Subcutaneous adipose tissue (tissue), 4 donors: ENCODE data around the gene SERINC2. TPM values are rescaled to one million over a fixed set of nuclear protein-coding genes. Genes with fewer than 3 reads are reported as not detected.

Experiments used
- total RNA-seq, 4 donors: library from RNA; depleted of rRNA; stranded (reverse); fragments of >200 nt; gene quantifications; one replicate each; pipeline ENCODE4 v1.1.0, GENCODE V29; 2016
- TF ChIP-seq, protein P1 (sequence below): fragments of 450-650 bp; IDR thresholded peaks from one replicate; pipeline ENCODE4 v1.5.1; 2016; ENCODE audit warnings: low read depth, mild to moderate bottlenecking, control low read depth, antibody characterized with exemption, moderate library complexity

SERINC2 gene
- total RNA-seq, 4 donors from 2014 or later, result 1.6 to 11.0 (median 7.2) TPM

DNA sequence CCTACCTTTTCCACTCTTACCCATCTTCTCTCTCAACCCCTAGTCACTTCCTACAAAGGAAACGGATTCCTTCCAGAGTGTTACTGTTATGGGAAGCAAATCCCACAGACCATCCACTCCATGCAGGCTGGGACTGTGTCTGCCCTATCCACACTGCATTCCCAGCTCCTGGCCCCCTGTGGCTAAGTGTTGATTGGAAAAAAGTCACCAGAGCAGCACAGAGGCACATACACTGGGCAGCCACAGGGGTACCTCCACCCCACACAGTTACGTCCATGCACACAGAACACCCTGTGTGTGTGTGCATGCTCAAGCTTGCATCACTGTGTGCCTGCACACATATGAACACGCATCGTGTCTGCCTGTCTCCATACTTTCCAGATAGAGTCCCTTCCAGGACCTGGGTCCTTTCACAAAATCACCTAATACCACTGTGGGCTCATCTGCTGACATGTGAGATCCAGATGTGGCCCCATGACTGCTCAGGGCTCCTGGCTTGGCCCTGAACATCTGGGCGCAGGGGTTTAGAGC lies 4.2 kb upstream of the SERINC2 start:
- TF ChIP-seq, protein P1, sequence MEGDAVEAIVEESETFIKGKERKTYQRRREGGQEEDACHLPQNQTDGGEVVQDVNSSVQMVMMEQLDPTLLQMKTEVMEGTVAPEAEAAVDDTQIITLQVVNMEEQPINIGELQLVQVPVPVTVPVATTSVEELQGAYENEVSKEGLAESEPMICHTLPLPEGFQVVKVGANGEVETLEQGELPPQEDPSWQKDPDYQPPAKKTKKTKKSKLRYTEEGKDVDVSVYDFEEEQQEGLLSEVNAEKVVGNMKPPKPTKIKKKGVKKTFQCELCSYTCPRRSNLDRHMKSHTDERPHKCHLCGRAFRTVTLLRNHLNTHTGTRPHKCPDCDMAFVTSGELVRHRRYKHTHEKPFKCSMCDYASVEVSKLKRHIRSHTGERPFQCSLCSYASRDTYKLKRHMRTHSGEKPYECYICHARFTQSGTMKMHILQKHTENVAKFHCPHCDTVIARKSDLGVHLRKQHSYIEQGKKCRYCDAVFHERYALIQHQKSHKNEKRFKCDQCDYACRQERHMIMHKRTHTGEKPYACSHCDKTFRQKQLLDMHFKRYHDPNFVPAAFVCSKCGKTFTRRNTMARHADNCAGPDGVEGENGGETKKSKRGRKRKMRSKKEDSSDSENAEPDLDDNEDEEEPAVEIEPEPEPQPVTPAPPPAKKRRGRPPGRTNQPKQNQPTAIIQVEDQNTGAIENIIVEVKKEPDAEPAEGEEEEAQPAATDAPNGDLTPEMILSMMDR, result no peak

DNA sequence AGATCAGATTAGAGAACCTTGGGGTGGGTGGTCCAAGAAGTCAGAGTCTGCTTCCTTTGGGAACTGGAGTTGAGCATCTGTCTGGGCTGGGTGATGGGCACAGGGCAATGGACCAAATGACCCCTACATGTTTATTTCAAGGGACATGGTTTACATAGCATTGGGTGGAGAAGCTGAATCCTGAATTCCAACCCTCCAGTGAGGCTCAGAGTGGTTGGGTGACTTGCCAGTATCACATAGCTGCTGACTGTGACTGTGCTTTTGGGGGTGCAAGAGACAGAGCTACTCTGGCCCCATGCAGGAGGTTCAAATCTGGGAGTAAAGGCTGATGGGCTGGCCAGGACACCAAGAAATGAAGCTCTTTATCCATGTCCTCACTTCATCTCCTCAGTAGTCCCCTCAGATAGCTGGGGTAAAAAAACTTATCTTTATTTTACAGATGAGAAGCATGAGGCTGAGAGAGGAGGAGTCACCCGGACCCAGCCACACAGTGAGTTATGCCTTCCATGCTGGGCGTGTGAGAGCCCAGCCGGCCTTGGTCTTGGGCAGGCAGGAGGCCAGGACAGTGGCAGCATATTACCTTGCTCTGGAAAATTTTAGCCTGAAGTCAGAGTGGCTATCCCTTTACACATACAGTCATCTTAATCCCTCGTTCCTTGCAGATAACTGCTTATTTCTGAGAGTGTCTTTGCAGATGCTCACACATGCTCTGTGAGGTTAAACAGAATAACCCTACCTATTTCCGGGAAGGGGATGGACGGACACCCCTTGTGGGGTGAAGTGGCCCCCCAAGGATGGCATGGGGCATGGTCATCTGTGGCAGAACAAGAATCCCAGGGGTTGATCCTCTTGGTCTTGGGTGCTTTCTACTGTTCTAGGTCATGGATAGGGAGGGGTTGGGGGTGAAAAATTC lies 2.8 kb upstream of the SERINC2 start:
- TF ChIP-seq, protein P1, result no peak

DNA sequence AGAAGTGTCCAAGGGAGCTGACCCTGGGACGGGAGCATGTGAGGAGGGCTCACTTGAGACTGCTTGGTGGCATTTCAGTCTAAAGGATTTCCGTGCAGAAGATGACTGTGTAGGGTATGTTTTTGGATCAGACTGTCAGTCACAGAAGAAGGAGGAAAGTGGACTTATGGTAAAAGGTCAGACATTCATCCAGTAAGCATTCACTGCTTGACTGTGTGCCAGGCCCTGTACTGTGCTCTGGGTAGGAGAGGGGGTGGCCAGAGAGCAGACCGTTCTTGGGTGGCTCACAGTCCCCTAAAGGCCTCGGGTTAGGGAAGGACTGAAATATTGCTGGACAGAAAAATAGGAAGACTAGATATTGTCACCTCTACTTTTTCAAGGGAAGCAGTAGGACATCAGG lies 2.1 kb upstream of the SERINC2 start:
- TF ChIP-seq, protein P1, result no peak

DNA sequence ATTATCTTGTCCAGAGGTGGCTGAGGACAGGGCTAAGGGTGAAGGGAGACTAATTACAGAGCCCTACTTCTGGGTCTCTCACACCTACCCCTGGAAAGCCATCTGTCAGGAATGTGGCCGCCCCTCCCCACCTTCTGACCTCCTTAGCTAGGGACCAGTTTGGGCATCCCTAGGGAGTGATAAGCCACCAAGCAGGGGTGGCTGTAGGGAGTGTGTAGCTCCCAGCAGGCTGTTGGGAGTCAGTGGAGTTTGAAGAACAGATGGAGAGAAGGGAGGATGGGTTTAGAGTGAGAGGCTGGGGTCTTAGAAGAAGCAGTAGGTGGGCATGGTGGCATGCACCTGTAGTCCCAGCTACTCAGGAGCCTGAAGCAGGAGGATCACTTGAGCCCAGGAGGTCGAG lies 808 bp upstream of the SERINC2 start:
- TF ChIP-seq, protein P1, result no peak

DNA sequence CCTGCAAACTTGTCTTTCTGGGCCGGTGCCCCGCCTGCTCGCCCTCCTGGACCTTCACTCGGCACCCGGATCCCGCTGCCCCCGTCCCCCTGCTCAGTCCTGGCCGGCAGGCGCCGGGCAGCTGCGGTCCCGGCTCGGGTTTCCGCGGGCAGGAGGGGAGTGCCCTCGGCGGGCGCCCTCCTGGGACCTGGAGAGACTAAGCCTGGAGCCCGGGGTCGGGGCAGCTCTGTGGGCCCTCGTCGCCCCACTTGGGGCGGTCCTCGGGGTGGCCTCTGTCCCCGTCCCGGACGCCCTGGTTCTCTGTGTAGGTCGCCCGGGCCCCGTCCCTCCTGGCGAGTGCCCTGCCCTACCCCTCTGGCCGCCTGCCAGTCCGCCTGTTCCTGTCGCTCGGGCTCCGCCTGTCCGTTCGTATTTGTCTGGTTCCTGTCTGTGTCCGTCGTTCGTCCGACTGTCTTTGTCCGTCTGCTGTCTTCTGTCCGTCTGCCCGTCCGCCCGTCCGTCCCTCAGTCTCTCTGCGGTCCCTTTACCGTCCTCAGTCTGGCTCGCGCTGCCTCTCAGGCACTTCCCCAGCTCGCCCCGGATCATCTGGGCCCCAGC lies 490 bp downstream of the SERINC2 start:
- TF ChIP-seq, protein P1, result no peak

DNA sequence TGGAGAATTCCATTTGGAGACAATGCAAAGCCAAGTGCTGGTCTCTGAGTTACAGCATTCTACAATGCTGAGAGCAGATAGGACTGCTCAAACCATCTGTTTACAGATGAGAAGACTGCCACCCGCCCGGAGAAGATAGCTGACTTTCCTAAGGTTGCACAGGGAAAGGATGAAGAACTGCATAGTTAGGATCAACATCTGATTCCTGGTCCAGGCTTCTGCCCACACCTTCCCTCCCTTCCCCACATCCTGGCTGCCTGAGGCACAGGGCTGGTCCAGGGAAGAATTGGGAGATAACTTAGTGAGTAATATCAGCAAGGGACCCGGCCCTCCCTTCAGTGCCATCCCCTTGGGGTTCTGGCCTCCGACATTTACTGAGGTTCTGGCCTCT lies 2.0 kb downstream of the SERINC2 start:
- TF ChIP-seq, protein P1, result no peak

DNA sequence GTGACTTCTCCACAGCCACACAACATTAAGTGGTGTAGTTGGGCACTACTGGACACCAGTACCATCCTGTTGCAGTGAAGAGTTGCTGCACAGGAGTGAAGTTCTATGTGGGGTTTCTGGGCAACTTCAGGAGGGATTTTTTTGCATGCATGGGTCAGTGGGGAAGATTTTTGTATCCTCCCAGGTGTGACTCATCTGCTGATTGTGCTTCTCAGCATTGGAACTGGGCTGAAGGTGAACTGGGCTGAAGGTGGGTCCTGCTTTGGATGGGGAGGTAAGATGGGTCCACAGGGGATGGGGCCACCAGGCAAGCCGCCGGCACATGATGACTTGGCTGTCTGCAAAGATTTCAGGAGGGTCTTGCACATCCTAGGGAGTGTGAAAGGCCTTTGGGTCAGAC lies 2.6 kb downstream of the SERINC2 start:
- TF ChIP-seq, protein P1, result no peak
